ENCODE data around the gene ZXDC. TPM values are rescaled to one million over a fixed set of nuclear protein-coding genes. Genes with fewer than 3 reads are reported as not detected.

ZXDC gene
- total RNA-seq, 4 donors from 2014 or later: 37.5 to 62.0 (median 52.3) TPM

- no peak for DNase-seq (ENCODE audit: low spot score in 2 of 2)
- TF ChIP-seq CTCF (IDR thresholded peaks at IDR 0.05) (no peak), POLR2A (IDR thresholded peaks at IDR 0.05) (no peak)
- no peak within 1 kb of the TSS for H3K4me3 ChIP-seq (ENCODE audit: low read depth, poor library complexity, severe bottlenecking)
- intact Hi-C loops (cut with DNase I; ENCODE audit: low total_unique reads): no loop called here
- 84 to 94% methylated on average over 12 to 15 of the region's 16 CpGs for WGBS, 2 donors
Measured at GRCh38 chr3:126517291-126517951, 41.7 kb upstream of the ZXDC start, which contains the start of gene UROC1. Gene UROC1, minus strand, starts transcription at chr3:126517773. Its CDS starts 54 bp downstream, at chr3:126517719.

- 76 to 82% methylated on average over 9 of the region's 9 CpGs for WGBS, 2 donors
- TF ChIP-seq CTCF (IDR thresholded peaks at IDR 0.05): no peak
- TF ChIP-seq POLR2A (IDR thresholded peaks at IDR 0.05): no peak
- DNase-seq (ENCODE audit: low spot score in 2 of 2): no peak
- intact Hi-C loops (cut with DNase I; ENCODE audit: low total_unique reads): no loop called here
- no peak overlapping the region for H3K4me3 ChIP-seq (ENCODE audit: low read depth, poor library complexity, severe bottlenecking)
Measured at GRCh38 chr3:126516936-126517290, 41.2 kb upstream of the ZXDC start.

- no peak for DNase-seq (ENCODE audit: low spot score in 2 of 2)
- WGBS, 2 donors: 92 to 97% methylated on average over 3 of the region's 6 CpGs
- TF ChIP-seq POLR2A (IDR thresholded peaks at IDR 0.05): no peak
- no peak for TF ChIP-seq CTCF (IDR thresholded peaks at IDR 0.05)
- no peak overlapping the region for H3K4me3 ChIP-seq (ENCODE audit: low read depth, poor library complexity, severe bottlenecking)
- intact Hi-C loops (cut with DNase I; ENCODE audit: low total_unique reads): no loop called here
Measured at GRCh38 chr3:126516152-126516935, 40.7 kb upstream of the ZXDC start.

- no peak for DNase-seq (ENCODE audit: low spot score in 2 of 2)
- H3K4me3 ChIP-seq (ENCODE audit: low read depth, poor library complexity, severe bottlenecking): no peak overlapping the region
- no peak for TF ChIP-seq POLR2A (IDR thresholded peaks at IDR 0.05)
- TF ChIP-seq CTCF (IDR thresholded peaks at IDR 0.05): no peak
- intact Hi-C loops (cut with DNase I; ENCODE audit: low total_unique reads): no loop called here
- WGBS, 2 donors: 82% methylated on average over 5 to 8 of the region's 8 CpGs
Measured at GRCh38 chr3:126515066-126515706, 39.5 kb upstream of the ZXDC start.

- WGBS, 2 donors: 87 to 89% methylated on average over 11 of the region's 11 CpGs
Measured at GRCh38 chr3:126514161-126514560, 38.5 kb upstream of the ZXDC start.

More at GRCh38 chr3:126514161-126514560, 38.5 kb upstream of the ZXDC start:
- intact Hi-C loops (cut with DNase I; ENCODE audit: low total_unique reads): no loop called here
- TF ChIP-seq POLR2A (IDR thresholded peaks at IDR 0.05): no peak
- no peak for TF ChIP-seq CTCF (IDR thresholded peaks at IDR 0.05)
- H3K4me3 ChIP-seq (ENCODE audit: low read depth, poor library complexity, severe bottlenecking): no peak overlapping the region
- no peak for DNase-seq (ENCODE audit: low spot score in 2 of 2)

All from lower leg skin (tissue), 4 donors.